ENCODE data around the gene RAPGEF2.
"Not testable (repeated sequence)": the region's sequence is repeated elsewhere in the genome, so short reads cannot be mapped to it uniquely, and the experiment has no call there.

Gene RAPGEF2

GRCh38 chr4:159071969-159072765 lies 30.7 kb upstream of the RAPGEF2 start:
- TF ChIP-seq PRDM10 (tag by site-specific recombination; IDR thresholded peaks at IDR 0.05) (peak; percentile 5; the same call in 1 of the 2 replicates), ZNF580 (tag by site-specific recombination; IDR thresholded peaks at IDR 0.05) (no peak)
- no peak overlapping the region for H3K4me3 ChIP-seq (ENCODE audit: low read depth, low read length)
- CTCF ChIA-PET: no interaction called here
- peaks cover 9% of the 10 kb centered on the region for H3K4me1 ChIP-seq (ENCODE audit: control insufficient read depth, insufficient read depth, low read length)
- POLR2A ChIA-PET: no interaction called here
- H3K36me3 ChIP-seq (ENCODE audit: control insufficient read depth in 2 of 2, insufficient read depth in 1 of 2, low read length in 2 of 2): no peaks in the 10 kb centered on the region
- peak overlapping the region; percentile 25; the same call in 1 of the 2 replicates for H3K27ac ChIP-seq (ENCODE audit: extremely low read depth, low read depth, low read length)
- H3K9me3 ChIP-seq (ENCODE audit: control insufficient read depth, insufficient read depth, low read depth, low read length): no peaks in the 10 kb centered on the region

GRCh38 chr4:159075531-159075932 lies 27.3 kb upstream of the RAPGEF2 start:
- CTCF ChIA-PET: no interaction called here
- TF ChIP-seq ZNF629 (tag by site-specific recombination; IDR thresholded peaks at IDR 0.05): no peak
- Histone ChIP-seq H3K27ac (ENCODE audit: extremely low read depth, low read depth, low read length) (no peak overlapping the region), H3K9me3 (ENCODE audit: control insufficient read depth, insufficient read depth, low read depth, low read length) (no peaks in the 10 kb centered on the region), H3K36me3 (ENCODE audit: control insufficient read depth in 2 of 2, insufficient read depth in 1 of 2, low read length in 2 of 2) (no peaks in the 10 kb centered on the region), H3K4me1 (ENCODE audit: control insufficient read depth, insufficient read depth, low read length) (peaks cover 10% of the 10 kb centered on the region), H3K4me3 (ENCODE audit: low read depth, low read length) (no peak overlapping the region)
- POLR2A ChIA-PET: no interaction called here

GRCh38 chr4:159077018-159077417 lies 25.9 kb upstream of the RAPGEF2 start:
- H3K27ac ChIP-seq (ENCODE audit: extremely low read depth, low read depth, low read length); POLR2A ChIA-PET; H3K36me3 ChIP-seq (ENCODE audit: control insufficient read depth in 2 of 2, insufficient read depth in 1 of 2, low read length in 2 of 2); H3K4me1 ChIP-seq (ENCODE audit: control insufficient read depth, insufficient read depth, low read length); H3K4me3 ChIP-seq (ENCODE audit: low read depth, low read length); H3K9me3 ChIP-seq (ENCODE audit: control insufficient read depth, insufficient read depth, low read depth, low read length): not testable (repeated sequence)
- CTCF ChIA-PET: interaction anchor here (0.5 kb wide), 1 partner anchor 272 kb away, joined by 3 read pairs; no protein-coding TSS in a partner anchor

GRCh38 chr4:159077702-159078495 lies 25.0 kb upstream of the RAPGEF2 start:
- Histone ChIP-seq H3K4me3 (ENCODE audit: low read depth, low read length) (no peak overlapping the region), H3K36me3 (ENCODE audit: control insufficient read depth in 2 of 2, insufficient read depth in 1 of 2, low read length in 2 of 2) (no peaks in the 10 kb centered on the region), H3K9me3 (ENCODE audit: control insufficient read depth, insufficient read depth, low read depth, low read length) (no peaks in the 10 kb centered on the region), H3K4me1 (ENCODE audit: control insufficient read depth, insufficient read depth, low read length) (peaks cover 4% of the 10 kb centered on the region), H3K27ac (ENCODE audit: extremely low read depth, low read depth, low read length) (no peak overlapping the region)
- ChIA-PET CTCF (interaction anchor here (0.7 kb wide), 1 partner anchor 582 kb away, joined by 3 read pairs; no protein-coding TSS in a partner anchor), POLR2A (interaction anchor here (1.3 kb wide), 1 partner anchor 27 kb away, joined by 3 read pairs; no protein-coding TSS in a partner anchor)
- TF ChIP-seq PRDM10 (tag by site-specific recombination; IDR thresholded peaks at IDR 0.05) (0 out of 2 replicates have a peak, but pooled peaks have one; percentile 24), ZNF629 (tag by site-specific recombination; IDR thresholded peaks at IDR 0.05) (peak; percentile 88), ZNF280D (tag by site-specific recombination; IDR thresholded peaks at IDR 0.05) (no peak), SCRT1 (tag by site-specific recombination; IDR thresholded peaks at IDR 0.05; ENCODE audit: borderline replicate concordance) (0 out of 2 replicates have a peak, but pooled peaks have one; percentile 21), ZEB2 (tag by site-specific recombination; IDR thresholded peaks at IDR 0.05) (0 out of 2 replicates have a peak, but pooled peaks have one; percentile 46), ZBTB49 (tag by site-specific recombination; IDR thresholded peaks at IDR 0.05; ENCODE audit: low read depth) (no peak), ZNF600 (tag by site-specific recombination; IDR thresholded peaks at IDR 0.05) (peak; percentile 77), ZBTB17 (tag by site-specific recombination; IDR thresholded peaks at IDR 0.05) (peak; percentile 77)

All from HEK293 (cell line).